A673 (cell line): Measurements from ENCODE around the gene WWC1.

Experiments used
- CTCF ChIP-seq: fragments of 300-800, 200-600 bp; sonication (generic); conservative IDR thresholded peaks from 2 replicates; pipeline ENCODE4 v1.5.1; 2017; ENCODE audit warnings: low read depth, mild to moderate bottlenecking, antibody characterized with exemption, low read length, moderate library complexity, mixed read lengths
- EZH2 ChIP-seq: fragments of 200-600 bp; sonication (generic); IDR thresholded peaks from 2 replicates; pipeline ENCODE4 v1.6.1; 2017; ENCODE audit warnings: borderline replicate concordance, low read depth, mild to moderate bottlenecking, mixed read lengths, antibody characterized with exemption, low read length; ENCODE audit not compliant: poor library complexity, severe bottlenecking

- TF ChIP-seq CTCF, result no peak
- TF ChIP-seq EZH2, result no peak
Observed at GRCh38 chr5:168467755-168468330, 176.4 kb downstream of the WWC1 start.
